A549 treated with CORT108297 at 1 μM for 4 hours (cell line): Measurements from ENCODE around the gene CARS2. TPM values are rescaled to one million over a fixed set of nuclear protein-coding genes. Genes with fewer than 3 reads are reported as not detected.

Experiments
- total RNA-seq: library from RNA; stranded (reverse); fragments of 200-300 nt; extraction: Qiagen RNA extraction; gene quantifications from 5 replicates; pipeline ENCODE4 v1.2.3, GENCODE V29; 2022

The CARS2 gene, protein sequence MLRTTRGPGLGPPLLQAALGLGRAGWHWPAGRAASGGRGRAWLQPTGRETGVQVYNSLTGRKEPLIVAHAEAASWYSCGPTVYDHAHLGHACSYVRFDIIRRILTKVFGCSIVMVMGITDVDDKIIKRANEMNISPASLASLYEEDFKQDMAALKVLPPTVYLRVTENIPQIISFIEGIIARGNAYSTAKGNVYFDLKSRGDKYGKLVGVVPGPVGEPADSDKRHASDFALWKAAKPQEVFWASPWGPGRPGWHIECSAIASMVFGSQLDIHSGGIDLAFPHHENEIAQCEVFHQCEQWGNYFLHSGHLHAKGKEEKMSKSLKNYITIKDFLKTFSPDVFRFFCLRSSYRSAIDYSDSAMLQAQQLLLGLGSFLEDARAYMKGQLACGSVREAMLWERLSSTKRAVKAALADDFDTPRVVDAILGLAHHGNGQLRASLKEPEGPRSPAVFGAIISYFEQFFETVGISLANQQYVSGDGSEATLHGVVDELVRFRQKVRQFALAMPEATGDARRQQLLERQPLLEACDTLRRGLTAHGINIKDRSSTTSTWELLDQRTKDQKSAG
- total RNA-seq, result 47.8 to 62.6 TPM (median 57.4 TPM) in 5 replicates

DNA sequence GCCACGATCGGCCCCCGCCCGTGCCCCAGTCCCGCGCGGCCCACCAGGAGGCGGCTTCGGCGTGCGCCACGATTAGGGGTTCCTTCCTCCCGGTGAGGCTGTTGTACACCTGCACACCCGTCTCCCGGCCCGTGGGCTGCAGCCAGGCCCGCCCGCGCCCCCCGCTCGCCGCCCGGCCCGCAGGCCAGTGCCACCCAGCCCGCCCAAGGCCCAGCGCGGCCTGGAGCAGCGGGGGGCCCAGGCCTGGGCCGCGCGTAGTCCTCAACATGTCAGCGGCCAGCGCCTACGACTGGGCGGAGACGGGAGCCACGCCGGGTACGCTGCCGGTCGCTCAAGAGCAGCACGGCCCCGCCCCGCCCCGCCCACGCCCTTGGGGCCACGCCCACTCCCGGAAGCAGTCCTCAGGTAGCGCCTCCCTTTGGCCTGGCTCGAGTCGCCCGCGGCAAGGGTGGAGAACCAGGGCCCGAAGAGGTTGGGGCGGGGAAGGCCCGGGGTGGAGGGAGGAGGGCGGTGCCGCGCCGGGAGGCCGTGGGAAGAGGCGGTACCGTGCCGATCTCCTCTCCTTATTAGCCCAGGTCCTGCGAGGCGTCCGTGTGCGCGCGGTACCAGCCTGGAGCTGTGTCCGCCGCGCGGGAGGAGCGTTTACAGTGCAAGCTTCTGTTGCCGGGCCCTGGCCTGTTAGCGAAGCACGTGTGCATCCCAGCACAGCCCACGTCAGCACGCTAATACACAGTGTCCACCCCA is at the start of gene CARS2:
Gene CARS2, minus strand, starts transcription at position 291 of the 744 bp plus-strand sequence. Its CDS starts 23 bp downstream, at position 268.

DNA sequence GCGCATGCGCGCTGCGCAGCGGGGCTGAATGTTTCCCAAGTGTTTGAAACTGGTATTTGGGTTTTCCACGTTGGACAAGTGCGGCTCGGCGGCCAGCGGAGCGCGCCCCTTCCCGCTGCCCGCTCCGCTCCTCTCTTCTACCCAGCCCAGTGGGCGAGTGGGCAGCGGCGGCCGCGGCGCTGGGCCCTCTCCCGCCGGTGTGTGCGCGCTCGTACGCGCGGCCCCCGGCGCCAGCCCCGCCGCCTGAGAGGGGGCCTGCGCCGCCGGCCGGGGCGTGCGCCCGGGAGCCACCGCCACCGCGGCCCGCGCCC is 7.7 kb upstream of the CARS2 start, which contains the start of gene ING1:
Gene ING1, plus strand, starts transcription at position 59 of the 311 bp plus-strand sequence. CDS start 450 bp downstream, outside the sequence.

DNA sequence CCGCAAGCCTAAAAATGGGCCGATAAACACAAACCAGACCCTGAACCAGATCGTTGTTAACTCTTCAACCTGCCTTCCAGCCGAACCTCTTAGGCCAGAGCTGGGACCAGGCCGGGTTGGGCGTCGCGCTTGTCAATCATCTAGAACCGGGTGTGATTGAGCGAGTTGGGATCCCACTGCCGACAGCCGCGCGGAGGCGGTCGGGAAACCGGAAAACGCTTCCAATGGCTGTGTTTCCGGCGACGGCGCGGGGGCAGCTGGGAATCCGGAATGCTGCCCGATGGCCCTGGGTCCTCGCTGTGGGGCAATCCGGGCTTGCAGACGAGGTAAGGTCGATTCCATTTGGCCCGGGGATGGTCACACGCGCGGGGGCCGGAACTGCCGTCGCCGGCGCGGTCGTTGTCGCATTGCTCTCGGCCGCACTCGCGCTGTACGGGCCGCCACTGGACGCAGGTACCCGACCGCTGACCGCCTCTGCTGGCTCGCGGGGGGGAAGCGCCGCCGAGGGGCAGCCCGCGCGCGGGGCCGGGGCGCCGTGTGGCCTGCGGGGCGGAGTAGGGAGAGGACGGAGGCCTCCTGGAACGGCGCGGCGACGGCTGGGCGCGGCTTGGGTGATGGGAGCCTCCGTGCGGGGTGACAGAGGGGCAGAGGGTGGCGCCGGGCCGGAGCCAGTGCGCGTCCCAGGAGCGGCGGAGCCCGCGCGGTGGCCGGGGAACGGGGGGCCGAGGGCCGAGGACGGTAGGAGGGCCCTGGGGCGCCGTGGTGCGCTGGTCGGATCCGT is 90.4 kb downstream of the CARS2 start, which contains the start of gene NAXD:
Gene NAXD, plus strand, starts transcription at position 224 of the 781 bp plus-strand sequence. Its CDS starts 57 bp downstream, at position 281.

Other genes starting within 250 kb of the CARS2 start
- 1.2 to 1.7 TPM (median 1.4 TPM) in 5 replicates for gene RAB20, start 144.4 kb downstream of the CARS2 start, total RNA-seq
- gene NAXD, start 90.6 kb downstream of the CARS2 start, total RNA-seq, result 14.5 to 18.9 TPM (median 18.2 TPM) in 5 replicates
- gene ING1, start 7.6 kb upstream of the CARS2 start, total RNA-seq, result 9.7 to 12.5 TPM (median 11.8 TPM) in 5 replicates
- gene ANKRD10, start 209.0 kb upstream of the CARS2 start, total RNA-seq, result 45.7 to 52.1 TPM (median 47.4 TPM) in 5 replicates